Measurements from ENCODE around the gene TAF5L. TPM values are rescaled to one million over a fixed set of nuclear protein-coding genes. Genes with fewer than 3 reads are reported as not detected.

Gene TAF5L
- total and polyA plus RNA-seq, 2 of the 13 experiments (the other 11 are each of a cell fraction or from before 2014, with no cell fraction given) = 10.8 to 18.2 TPM

DNA sequence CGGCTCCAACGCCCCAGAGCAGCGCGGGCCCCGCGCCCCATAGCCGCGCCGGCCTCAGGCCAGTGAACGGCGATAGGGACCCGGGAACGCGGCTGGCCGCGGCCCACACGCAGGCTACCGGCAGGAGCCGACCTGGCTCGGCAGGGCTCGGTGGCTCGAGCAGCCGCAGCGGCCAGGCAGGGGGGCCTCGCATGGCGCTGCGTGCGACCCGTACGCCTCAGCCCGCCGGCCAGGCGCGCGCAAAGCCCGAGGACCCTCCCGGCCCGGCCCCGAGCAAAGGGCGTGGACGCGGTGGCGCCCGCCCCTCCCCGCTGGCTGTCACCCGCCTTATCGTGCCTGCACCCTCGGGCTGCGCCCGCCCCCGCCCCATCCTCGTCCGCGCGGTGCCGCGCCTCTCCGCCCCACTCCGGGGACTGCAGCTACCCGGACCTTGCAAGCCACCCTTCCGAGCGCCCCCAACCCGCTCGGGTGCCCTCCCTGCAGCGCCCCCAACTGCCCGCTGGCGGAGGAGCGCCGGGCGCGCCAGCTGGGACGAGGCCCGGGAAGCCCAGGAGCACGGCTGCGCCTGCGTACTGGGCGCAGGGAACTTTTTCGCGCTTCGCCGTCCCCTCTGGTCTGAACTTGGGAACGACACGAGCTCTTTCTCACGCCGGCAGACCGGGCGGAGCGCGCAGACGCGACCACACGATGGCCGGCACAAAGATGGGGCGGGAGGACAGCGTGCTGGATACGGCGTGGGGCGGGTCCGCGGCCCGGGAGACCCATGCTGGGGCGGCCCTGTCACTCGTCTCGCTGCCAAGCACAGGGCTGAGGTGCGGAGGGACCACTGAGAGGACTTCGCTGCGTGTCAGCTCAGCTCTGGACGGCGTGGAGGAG, 67.2 kb downstream of the TAF5L start, which contains the start of gene ABCB10 (continued):
- TF ChIP-seq, protein P1, sequence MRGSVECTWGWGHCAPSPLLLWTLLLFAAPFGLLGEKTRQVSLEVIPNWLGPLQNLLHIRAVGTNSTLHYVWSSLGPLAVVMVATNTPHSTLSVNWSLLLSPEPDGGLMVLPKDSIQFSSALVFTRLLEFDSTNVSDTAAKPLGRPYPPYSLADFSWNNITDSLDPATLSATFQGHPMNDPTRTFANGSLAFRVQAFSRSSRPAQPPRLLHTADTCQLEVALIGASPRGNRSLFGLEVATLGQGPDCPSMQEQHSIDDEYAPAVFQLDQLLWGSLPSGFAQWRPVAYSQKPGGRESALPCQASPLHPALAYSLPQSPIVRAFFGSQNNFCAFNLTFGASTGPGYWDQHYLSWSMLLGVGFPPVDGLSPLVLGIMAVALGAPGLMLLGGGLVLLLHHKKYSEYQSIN (CRISPR knock-in tag; IDR thresholded peaks at IDR 0.05; ENCODE audit: borderline replicate concordance) = no peak
- TF ChIP-seq HOXA5 (CRISPR knock-in tag; IDR thresholded peaks at IDR 0.05) (peak; percentile 81), ZNF652 (CRISPR knock-in tag; IDR thresholded peaks at IDR 0.05; ENCODE audit: borderline replicate concordance, low read depth) (no peak), MED1 (CRISPR knock-in tag; IDR thresholded peaks at IDR 0.05) (no peak; the same call in none of the 2 replicates), MYPOP (CRISPR knock-in tag; IDR thresholded peaks at IDR 0.05) (peak; percentile 94), SYNCRIP (IDR thresholded peaks at IDR 0.05; ENCODE audit: insufficient read depth, low read depth, low read length) (no peak), ZBTB34 (CRISPR knock-in tag; IDR thresholded peaks at IDR 0.05) (no peak), REXO4 (CRISPR knock-in tag; IDR thresholded peaks at IDR 0.05; ENCODE audit: borderline replicate concordance) (no peak), ZSCAN25 (CRISPR knock-in tag; IDR thresholded peaks at IDR 0.05) (peak; percentile 83), ZNF567 (CRISPR knock-in tag; IDR thresholded peaks at IDR 0.05; ENCODE audit: borderline replicate concordance) (peak; percentile 90; the same call in 1 of the 2 replicates), ZNF251 (CRISPR knock-in tag; IDR thresholded peaks at IDR 0.05) (0 out of 2 replicates have a peak, but pooled peaks have one; percentile 10), RBM22 (optimal IDR thresholded peaks at IDR 0.05; ENCODE audit: low read length) (no peak), MYNN (CRISPR knock-in tag; IDR thresholded peaks at IDR 0.05; ENCODE audit: low read depth) (no peak), ATM (IDR thresholded peaks at IDR 0.05; ENCODE audit: borderline replicate concordance) (no peak), GMEB1 (CRISPR knock-in tag; IDR thresholded peaks at IDR 0.05; ENCODE audit: borderline replicate concordance) (peak; percentile 97), ZNF547 (CRISPR knock-in tag; IDR thresholded peaks at IDR 0.05) (peak; percentile 85; the same call in 1 of the 2 replicates), ZNF235 (CRISPR knock-in tag; IDR thresholded peaks at IDR 0.05; ENCODE audit: borderline replicate concordance) (peak; percentile 69), POLR2A (IDR thresholded peaks at IDR 0.05; ENCODE audit: insufficient read depth in 1 of 2, low read depth in 2 of 2, low read length in 2 of 2) (peak in 1 of 2 experiments; percentile 78; a peak in 2 of 4 replicates), ELF1 (CRISPR knock-in tag; IDR thresholded peaks at IDR 0.05) (peak; percentile 59; the same call in 1 of the 2 replicates), ONECUT2 (CRISPR knock-in tag; IDR thresholded peaks at IDR 0.05) (no peak; the same call in 1 of the 2 replicates), ATF7-NPFF (CRISPR knock-in tag; IDR thresholded peaks at IDR 0.05; ENCODE audit: low read depth) (peak; percentile 79), KLF15 (CRISPR knock-in tag; IDR thresholded peaks at IDR 0.05; ENCODE audit: borderline replicate concordance) (peak; percentile 64; the same call in 1 of the 2 replicates)
- TF ChIP-seq, protein P2, sequence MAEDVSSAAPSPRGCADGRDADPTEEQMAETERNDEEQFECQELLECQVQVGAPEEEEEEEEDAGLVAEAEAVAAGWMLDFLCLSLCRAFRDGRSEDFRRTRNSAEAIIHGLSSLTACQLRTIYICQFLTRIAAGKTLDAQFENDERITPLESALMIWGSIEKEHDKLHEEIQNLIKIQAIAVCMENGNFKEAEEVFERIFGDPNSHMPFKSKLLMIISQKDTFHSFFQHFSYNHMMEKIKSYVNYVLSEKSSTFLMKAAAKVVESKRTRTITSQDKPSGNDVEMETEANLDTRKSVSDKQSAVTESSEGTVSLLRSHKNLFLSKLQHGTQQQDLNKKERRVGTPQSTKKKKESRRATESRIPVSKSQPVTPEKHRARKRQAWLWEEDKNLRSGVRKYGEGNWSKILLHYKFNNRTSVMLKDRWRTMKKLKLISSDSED (CRISPR knock-in tag; IDR thresholded peaks at IDR 0.05) = no peak
